Measurements from ENCODE around the gene EFNA4.

Gene EFNA4

DNA sequence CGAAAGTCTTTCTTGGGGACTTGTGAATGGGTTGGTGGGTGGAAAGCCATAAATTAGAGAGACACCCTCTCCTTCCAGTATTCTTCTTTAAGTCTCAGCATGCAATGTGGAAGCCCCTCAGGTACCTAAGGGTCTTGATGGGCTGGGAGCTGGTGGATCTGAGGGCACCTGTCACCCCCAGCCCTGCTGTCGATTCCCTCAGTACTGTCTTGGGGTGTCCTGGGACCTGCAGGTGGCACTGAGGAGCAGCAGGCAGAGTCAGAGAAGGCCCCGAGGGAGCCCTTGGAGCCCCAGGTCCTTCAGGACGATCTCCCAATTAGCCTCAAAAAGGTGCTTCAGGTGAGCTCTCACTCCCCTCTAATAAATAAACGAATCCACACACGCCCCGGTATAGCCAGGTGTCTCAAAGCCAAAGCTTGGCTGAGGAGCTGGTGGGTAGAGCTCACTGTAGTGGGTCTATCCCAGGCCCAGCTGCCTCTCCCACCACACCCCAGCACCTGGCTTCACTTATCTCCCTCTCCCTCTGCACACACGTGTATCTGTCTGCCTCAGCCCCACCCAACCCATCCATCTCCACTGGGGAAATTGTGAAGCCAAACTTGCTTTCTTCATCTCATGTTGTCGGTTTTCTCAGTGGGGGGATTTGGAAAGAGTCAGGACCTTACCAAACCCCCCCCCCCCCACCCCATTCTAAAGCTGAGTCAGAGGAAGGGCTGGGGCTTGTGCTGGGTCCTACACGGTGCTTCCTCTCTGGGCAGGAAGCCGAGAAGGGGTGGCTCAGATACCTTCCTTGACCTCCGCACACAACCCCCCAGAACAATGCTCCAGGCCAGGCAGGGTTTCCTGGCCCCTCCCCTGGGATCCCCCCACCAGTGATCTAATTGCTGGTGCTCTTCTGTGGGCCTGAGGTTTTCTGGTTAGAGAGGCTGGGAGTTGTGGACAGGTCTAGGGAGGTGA is 10.8 kb upstream of the EFNA4 start:
- DNase-seq = peak; percentile 21

DNA sequence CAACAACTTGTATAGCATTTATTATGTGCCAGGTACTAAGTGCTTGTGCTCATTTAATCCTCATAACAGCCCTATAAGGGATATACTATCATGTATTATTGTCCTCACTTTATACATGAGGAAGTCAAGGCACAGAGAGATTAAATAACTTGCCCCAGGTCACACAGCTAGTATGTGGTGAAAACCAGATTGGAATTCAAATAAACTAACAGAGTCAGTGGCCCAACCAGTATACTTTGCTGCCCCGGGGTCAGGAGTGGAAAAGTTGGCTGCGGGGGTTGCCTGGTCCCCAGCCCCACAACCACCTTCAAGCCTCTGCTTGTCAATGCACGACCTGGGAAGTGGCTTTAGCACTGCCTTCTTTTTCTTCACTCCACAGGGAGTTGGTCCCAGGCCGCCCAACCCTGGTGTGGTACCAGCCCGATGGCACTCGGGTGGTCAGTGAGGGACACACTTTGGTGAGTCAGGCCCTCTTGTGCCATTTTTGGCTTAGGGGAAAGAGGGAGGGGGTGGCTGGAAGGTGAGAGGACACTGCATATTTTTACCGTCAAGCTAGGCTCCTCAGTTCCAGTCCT is 9.9 kb upstream of the EFNA4 start:
- no peak for DNase-seq

DNA sequence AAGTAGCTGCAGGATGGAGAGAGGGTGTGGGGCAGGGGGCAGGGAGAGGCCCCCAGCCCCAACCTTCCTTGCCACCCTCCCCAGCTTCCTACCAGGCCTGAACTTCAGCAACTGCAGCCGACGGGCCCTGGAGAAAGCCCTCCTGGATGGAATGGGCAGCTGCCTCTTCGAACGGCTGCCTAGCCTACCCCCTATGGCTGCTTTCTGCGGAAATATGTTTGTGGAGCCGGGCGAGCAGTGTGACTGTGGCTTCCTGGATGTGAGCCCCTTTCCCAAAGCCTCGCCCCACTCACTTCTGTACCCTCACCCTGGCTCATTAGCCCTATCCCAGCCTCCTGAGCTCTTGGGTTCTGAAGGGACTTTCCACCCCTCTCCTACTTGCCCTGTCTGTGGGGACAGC is 6.4 kb upstream of the EFNA4 start:
- DNase-seq = no peak

DNA sequence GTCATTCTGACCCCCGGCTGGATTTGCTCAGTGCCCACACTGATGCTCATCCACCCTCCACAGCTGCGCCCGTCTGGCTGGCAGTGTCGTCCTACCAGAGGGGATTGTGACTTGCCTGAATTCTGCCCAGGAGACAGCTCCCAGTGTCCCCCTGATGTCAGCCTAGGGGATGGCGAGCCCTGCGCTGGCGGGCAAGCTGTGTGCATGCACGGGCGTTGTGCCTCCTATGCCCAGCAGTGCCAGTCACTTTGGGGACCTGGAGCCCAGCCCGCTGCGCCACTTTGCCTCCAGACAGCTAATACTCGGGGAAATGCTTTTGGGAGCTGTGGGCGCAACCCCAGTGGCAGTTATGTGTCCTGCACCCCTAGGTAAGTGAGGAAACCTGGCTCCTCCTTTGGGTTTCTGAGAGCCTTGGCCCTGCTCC is 5.7 kb upstream of the EFNA4 start:
- no peak for DNase-seq

DNA sequence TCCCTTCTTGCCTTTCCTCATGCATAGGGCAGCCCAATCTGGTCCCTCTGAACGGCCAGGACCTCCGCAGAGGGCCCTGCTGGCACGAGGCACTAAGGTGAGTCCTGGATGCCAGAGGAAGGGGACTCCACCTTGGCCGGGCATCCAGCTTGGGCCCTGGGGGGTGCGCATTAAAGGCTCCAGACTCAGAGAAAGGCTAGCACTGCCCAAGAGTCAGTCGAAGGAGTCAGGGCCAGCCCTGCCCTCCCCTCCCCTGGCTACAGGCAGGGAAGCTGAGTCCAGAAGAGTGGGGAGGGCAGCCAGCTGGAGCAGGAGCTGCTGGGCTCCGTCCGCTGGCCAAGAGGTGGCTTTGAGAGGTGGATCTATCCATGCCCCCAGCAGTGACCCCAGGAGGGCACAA is 2.8 kb upstream of the EFNA4 start:
- DNase-seq = no peak

DNA sequence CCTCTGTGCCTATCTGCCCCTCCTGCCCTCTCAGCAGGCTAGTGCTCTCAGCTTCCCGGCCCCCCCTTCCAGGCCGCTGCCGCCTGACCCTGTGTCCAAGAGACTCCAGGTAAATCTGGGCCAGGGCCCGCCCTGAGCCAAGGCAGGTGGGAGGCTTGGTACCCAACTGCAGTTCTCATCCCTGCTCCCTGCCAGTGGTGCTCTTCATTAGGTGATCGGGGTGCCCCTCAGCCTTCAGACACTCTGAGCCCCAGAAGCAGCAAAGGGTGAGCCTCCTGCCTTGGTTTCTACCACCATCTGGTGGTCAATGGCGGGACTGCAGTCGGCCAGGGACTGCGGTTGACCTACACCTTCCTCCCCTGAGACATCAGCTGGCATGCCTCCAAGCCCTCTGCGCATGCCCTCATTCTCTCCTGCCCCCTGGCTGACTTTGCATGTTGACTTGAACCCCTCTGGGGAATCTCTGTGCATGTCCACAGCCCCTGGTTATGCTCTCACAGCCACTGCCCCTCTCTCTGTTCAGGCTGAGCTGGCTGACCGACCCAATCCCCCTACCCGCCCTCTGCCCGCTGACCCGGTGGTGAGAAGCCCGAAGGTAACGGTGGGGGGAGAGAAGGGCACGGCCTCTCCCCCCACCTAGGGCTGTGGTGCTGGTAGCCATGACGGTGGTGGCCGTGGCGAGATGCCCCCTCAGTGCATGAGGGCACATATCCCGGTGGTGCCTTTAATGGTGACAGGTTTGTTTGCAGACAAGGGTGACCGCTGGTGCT is 2.0 kb upstream of the EFNA4 start:
- peak; percentile 96 for DNase-seq

DNA sequence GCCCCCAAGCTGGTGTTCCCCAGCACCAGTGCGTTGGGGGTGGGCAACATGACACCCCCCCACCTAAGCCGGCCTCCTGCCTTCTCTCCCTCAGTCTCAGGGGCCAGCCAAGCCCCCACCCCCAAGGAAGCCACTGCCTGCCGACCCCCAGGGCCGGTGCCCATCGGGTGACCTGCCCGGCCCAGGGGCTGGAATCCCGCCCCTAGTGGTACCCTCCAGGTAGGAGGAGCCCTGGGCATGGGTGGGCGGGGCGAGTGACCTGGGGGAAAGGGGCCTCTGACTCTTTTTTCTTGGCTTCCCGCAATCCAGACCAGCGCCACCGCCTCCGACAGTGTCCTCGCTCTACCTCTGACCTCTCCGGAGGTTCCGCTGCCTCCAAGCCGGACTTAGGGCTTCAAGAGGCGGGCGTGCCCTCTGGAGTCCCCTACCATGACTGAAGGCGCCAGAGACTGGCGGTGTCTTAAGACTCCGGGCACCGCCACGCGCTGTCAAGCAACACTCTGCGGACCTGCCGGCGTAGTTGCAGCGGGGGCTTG is 1.3 kb upstream of the EFNA4 start:
- no peak for DNase-seq

DNA sequence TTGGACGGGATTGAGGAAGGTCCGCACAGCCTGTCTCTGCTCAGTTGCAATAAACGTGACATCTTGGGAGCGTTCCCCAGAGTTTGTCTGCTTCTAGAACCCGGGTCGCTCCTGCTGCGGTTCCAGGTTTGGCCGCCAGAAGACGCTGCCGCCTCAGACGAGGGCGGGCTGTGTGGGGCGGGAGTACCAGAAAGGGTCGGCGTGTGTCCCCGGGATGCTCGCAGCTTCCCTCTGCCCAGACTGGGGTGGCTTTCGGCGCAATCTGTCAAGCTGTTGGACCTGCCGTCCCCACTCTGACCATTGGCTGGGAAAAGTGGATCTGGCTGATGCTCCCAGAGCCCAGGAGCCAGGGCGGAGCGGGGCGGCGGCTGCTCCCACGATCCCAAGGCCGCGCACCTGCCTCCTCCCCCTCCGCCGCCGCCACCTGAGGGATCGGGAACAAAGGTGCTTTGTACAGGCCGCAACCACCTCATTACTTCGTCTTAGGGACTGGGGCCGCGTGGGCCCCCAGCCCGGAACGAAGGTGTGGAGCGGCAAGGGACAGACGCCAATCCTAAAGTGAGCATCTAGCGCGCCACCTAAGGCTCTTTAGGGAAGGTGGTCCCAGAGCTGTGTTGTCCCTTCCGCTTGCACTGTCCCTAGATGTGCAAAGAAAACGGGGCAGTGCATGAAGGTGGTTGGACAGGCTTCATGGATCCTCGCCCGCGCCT is 683 bp upstream of the EFNA4 start:
- DNase-seq = peak; percentile 80

DNA sequence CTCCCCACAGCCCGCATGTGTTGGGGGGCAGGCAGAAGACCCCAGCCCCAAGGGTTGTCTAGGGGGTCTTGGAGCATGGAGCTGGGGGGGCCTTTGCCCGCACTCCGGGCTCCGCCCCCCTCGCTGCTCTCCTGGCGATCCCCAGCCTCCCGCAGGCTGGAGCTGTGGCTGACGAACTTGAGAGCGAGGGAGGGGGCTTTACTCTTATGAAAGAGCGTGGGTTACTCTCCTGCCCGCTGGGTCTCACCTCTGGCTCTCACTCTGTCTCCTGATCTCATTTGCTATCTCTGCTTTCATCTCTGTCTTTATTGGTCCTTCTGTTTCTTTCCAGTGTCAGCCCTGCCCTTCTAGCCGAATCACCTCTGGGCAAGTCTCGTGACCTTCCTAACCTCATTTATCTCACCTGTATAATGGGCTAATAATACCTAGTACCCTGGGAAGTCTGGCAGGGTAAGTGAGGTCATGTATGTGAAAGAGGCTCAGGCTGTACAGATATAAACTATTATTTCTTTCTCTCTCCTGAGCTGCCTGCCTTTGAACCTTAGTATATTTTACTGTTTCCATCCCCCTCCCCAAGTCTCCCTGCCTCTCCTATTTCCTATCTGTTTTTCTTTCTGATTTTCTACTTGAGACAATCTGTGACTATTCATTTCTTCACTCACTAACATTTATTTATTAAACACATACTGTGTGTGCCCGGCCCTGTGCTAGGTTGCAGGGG is 731 bp downstream of the EFNA4 start:
- peak; percentile 41 for DNase-seq

DNA sequence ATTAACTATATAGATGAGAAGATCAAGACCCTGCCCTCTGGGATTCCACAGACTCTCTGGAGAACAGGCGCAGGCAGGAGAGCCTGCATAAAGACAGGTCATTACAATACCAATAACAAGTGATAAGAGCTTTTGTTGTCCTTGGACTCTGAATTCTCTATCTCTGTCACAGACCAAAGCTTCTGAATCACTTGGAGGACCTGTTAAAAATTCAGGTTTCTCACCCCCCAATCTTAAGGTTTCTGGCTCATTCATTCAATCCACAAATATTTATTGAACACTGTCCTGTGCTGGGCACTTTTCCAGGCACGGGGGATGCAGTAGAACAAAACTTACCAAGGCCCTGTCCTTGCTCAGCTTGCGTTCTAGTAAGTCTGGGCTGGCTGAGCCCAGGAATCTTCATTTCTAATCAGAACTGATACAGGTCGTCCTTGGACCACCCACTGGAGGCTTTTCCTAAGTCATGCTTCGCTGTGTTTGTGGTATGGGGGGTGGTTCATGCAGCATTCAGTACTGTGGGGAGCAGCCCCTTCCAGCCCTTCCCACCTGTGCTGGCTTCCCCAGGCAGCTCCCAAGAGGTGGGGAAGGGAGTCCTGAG is 1.4 kb downstream of the EFNA4 start:
- DNase-seq = no peak

DNA sequence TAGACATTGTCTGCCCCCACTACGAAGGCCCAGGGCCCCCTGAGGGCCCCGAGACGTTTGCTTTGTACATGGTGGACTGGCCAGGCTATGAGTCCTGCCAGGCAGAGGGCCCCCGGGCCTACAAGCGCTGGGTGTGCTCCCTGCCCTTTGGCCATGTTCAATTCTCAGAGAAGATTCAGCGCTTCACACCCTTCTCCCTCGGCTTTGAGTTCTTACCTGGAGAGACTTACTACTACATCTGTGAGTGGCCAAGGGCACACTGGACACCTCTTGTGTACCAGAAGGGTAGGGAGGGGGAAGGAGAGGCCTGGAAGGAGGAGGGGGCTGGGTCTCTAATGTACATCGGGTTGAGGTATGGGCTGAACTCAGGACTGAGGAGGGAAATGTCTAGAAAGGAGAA is 3.2 kb downstream of the EFNA4 start:
- no peak for DNase-seq

DNA sequence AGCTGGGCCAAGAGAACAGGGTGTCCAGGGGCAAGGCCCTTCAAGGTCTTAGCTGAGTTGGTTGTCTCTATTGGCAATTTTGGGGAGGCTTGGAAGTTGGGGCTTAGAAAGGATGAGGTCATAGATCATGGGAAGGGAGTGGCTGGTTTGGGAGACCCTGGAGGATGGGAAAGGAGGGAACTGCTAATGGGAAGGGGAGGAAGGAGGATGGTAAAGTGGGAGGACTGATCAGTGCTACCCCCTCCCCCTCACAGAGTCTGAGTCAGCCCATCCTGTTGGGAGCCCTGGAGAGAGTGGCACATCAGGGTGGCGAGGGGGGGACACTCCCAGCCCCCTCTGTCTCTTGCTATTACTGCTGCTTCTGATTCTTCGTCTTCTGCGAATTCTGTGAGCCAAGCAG is 5.1 kb downstream of the EFNA4 start:
- DNase-seq = no peak

DNA sequence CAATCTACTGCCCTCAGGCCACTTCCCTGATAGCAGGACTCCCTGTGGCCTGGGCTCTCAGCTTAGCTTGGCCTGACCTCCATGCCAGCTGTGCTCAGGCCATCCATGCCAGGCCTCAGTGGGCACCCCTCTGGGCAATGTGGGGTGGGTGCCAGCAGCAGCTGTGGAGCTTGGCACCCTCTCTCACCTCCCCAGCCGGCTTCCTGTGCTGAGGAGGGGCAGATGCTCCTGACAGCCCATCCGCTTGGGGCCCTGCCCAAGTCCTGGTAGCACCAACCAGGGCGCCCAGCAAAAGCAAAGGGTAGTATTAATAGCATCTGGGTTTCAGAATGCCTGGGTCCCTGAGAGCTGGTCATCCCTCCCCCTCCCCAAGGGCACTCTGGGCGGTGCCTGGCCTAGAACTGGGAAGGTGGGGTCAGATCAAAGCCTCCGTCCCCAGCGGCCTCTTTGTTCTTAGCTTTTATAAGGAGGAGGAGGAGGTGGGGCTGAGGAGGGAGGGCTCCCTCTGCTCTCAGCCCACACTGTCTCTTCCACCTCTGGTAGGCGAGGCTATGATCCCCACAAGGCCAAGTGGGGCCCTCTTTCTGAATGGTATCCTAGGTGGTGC is 6.1 kb downstream of the EFNA4 start:
- no peak for DNase-seq

DNA sequence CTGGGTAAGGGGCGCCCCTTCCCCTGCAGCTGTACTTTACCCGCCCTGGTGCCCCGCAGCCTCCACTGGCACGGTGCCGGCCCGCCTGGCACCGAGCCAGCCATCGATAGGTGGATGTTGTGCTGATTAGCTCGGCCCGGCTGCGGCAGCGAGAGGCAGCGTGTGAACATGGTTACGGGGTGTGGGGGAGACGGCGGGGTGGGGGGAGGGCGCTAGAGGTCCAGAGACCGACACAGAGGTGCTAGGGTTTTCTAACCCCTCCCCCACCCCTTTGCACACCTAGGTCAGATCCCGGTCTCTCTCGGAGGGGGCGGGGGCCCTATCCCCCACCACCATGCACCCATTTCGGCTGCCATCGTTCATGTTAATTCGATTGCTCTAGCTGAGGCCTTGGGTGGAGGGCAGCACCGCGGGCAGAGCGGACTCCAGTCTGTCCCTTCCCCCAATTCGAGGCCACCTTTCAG is 6.7 kb downstream of the EFNA4 start:
- DNase-seq = no peak

DNA sequence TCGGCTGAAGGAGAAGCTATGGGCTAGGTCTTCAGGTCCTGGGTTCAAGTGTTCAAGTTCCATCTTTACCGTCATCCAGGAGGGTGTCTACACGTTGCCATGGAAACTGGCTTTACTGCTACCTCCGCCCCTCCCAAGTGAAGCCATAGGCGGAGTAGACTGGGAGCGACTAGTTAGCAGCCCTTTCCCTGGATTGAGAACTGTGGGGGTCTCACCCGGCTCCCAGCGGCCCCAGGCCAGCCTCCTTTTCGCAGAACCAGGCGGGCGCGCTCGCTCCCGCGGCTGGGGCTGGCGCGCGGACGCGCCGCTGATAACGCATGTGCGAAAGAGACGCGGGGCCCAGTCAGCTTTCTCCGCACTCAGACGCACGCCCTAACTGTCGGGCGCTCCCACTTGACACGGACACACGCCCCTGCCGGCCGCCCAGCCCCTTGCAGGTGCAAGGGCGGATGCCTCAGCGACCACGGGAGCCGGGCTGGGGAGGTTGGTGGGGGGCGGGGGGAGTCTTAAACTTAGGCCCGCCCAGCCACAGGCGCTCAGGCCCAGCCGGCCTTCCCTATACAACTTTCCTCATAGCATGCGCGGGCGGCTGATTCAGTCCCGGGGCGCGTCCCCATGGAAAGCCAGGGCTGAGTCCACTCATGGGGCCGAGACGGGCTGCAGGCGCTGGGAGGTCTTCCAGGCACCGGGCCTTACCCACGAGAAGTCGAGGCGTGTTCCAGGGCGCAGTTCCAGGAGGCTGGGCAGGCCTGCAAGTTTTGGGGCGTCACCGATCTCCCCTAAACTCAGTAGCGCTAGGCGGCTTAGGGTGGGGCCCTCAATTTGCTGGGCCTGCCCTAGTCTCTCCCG is 7.4 kb downstream of the EFNA4 start:
- DNase-seq = peak; percentile 79

DNA sequence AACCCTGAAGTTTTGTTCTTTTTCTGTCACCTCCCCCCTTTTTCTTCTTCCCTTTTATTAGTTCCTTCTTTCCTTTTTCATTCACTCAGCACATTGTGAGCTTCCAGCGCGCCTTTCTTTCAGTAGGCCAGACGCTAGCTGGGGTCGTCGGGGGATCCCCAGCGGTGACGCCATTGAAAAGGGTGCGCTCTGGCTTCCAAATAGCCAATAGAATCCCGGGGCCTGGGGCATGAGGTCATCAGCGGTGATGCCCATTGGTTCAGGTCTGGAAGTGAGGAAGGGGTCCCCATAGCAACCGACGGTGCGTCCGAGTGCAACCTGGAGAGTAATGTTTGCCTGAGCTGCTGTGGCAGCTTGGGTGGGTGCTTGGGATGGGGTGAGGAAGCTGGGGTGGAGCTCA is 8.2 kb downstream of the EFNA4 start:
- DNase-seq = no peak

DNA sequence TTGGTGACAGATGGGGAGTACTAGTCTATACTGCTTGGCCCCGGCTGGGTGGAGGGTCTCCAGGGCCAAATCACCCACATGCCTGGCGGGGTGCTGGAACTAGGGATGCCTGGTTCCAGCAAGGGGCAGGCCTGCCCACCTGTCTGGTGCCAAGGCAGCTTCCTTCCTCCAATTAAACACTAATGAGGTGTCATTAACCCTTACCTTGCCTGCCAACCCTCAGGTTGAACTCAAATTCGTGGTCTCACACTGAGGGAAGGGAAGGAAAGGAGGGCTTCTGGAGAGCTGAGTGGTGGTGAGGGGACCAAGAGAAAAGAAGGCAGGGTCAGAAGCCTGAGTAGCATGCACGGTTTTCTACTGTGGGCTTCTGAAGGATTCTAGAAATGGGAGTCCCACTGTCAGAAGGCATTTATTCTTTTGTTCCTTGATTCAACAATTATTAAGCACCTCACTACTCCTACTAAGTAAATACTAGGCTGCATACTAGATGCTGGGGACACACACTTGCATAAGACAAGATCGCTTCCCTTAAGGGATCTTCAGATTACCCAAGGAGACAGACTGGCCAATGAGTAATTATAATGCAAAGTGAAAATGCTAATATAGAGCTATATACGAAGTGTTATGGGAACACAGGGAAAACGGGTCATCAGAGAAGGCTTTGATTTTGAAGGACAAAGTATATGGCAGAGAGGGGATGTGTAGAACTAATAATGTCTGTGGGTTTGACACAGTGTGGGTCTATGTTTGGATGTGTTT is 9.2 kb downstream of the EFNA4 start:
- no peak for DNase-seq

DNA sequence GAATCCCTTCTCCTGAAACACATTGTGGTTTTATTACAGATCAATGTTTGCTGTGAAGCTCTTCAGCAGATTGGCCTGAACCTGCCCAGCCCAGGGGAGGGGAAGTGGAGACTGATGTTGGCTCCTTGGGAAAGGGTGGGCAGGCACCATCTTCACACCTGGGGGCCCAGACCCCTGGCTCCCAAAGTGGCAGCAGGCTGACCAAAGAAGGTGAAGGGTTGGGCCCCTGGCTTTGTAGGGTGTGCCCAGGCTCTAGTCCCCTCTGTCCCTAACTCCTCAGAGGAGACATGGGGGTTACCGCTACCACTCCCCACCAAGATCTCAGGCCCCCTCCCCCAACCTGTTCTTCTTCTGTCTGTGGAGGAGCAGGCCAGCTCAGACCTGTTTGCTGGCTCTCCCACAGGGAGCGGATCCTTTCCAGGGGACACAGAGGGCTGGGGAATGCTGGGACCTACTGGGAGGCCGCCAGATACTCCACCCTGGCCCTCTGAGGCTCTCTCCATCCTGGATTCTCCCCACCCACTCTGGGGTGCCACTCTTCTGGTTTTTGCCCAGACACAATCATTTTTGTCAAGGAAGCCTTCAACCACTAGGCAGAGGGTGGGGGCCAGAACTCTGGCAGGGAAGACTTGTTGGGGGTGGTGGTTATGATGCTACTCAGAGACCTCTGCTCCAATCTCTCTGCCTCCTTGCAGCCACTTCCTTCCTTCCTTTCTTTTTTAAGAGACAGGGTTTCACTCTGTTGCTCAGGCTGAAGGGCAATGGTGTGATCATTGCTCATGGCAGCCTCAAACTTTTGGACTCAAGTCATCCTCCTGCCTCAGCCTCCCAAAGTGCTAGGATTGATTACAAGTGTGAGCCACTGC is 10.1 kb downstream of the EFNA4 start:
- no peak for DNase-seq
